AG04449 (cell line): ENCODE data around the gene EMP2.

Source experiments
- CTCF ChIA-PET: fragments of 350-600 bp; formaldehyde crosslinking; extraction: SDS; loops from one replicate; lab custom pipeline; 2021; ENCODE audit warnings: antibody characterized with exemption; lab: Yijun Ruan, JAX
- POLR2A ChIA-PET: fragments of 400-600, 350-600 bp; formaldehyde crosslinking; extraction: SDS; loops from one replicate; lab custom pipeline; 2020; ENCODE audit warnings: antibody characterized with exemption, inconsistent platforms; lab: Yijun Ruan, JAX
- DNase-seq: peaks from one replicate; pipeline ENCODE4 v3.0.0-alpha.2; 2010; ENCODE audit warnings: low read depth, low spot score
- H3K4me3 ChIP-seq: 2 replicates; pipeline ENCODE4 v1.5.1; 2011; ENCODE audit warnings: low read depth, mild to moderate bottlenecking, control low read depth, low read length
- TF ChIP-seq, protein P1 (sequence below): IDR thresholded peaks from one replicate; pipeline ENCODE4 v1.5.1; 2011; ENCODE audit warnings: mild to moderate bottlenecking, moderate library complexity, low read length, control low read depth, inconsistent platforms; ENCODE audit not compliant: insufficient read depth; ENCODE audit errors: missing control alignments

Gene EMP2

DNA sequence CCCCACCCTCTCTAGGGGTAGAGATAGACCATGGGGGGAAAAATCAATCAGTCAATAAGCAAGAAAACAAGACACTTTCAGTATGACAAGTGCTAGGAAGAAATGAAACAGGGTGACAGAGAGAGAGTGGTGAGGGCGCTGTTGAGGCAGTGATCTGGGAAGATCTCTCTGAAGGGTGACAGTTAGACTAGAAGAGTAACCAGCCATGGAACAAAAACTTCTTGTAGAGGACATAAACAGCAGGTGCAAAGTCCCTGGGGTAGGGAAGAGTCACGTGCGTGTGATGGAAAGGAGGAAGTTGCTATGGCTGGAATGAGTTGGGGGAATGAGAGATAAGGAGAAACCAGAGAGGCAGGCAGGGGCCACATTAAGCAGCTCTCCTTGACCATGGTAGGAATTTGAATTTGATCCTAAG is 16.8 kb upstream of the EMP2 start:
- no peak for DNase-seq
- ChIA-PET CTCF (no interaction called here), POLR2A (no interaction called here)
- H3K4me3 ChIP-seq, result no peak overlapping the region
- TF ChIP-seq, protein P1, sequence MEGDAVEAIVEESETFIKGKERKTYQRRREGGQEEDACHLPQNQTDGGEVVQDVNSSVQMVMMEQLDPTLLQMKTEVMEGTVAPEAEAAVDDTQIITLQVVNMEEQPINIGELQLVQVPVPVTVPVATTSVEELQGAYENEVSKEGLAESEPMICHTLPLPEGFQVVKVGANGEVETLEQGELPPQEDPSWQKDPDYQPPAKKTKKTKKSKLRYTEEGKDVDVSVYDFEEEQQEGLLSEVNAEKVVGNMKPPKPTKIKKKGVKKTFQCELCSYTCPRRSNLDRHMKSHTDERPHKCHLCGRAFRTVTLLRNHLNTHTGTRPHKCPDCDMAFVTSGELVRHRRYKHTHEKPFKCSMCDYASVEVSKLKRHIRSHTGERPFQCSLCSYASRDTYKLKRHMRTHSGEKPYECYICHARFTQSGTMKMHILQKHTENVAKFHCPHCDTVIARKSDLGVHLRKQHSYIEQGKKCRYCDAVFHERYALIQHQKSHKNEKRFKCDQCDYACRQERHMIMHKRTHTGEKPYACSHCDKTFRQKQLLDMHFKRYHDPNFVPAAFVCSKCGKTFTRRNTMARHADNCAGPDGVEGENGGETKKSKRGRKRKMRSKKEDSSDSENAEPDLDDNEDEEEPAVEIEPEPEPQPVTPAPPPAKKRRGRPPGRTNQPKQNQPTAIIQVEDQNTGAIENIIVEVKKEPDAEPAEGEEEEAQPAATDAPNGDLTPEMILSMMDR, result no peak

GRCh38 chr16:10594312-10594950 is 14.0 kb upstream of the EMP2 start:
- TF ChIP-seq, protein P1, result no peak
- ChIA-PET POLR2A (no interaction called here), CTCF (interaction anchor here (1.8 kb wide), 1 partner anchor 15 kb away, joined by 8 read pairs; the partner anchor contains the start of gene EMP2)
- no peak overlapping the region for H3K4me3 ChIP-seq
- DNase-seq, result no peak

GRCh38 chr16:10592611-10593010 is 12.2 kb upstream of the EMP2 start:
- DNase-seq, result no peak
- TF ChIP-seq, protein P1, result no peak
- CTCF ChIA-PET, result no interaction called here
- POLR2A ChIA-PET, result no interaction called here
- H3K4me3 ChIP-seq, result no peak overlapping the region

- TF ChIP-seq, protein P1, result no peak
- ChIA-PET POLR2A (no interaction called here), CTCF (no interaction called here)
Observed at GRCh38 chr16:10590342-10590741, 9.9 kb upstream of the EMP2 start.

GRCh38 chr16:10589109-10589508 is 8.7 kb upstream of the EMP2 start:
- POLR2A ChIA-PET, result no interaction called here
- DNase-seq, result no peak
- CTCF ChIA-PET, result no interaction called here
- no peak overlapping the region for H3K4me3 ChIP-seq
- TF ChIP-seq, protein P1, result no peak

More at GRCh38 chr16:10590342-10590741, 9.9 kb upstream of the EMP2 start:
- DNase-seq, result no peak
- H3K4me3 ChIP-seq, result no peak overlapping the region

DNA sequence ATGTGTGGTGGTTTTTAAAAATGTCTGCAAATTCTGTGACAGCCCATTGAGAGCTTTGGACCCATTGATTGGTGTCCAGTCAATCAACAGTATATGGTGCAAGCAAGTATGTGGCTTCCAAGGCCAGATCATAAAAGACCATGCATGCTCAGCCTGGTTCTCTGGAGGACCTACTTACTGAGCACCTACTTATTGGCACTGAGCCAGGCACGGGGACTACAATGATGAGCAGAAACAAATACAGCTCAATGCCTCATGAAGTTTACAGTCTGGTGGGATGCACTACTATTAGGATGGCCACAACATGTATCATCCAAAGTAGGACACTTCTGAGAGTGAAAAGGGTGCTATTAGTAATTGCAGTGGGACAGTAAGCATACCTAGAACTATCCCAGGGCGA is 7.2 kb upstream of the EMP2 start:
- ChIA-PET POLR2A (no interaction called here), CTCF (no interaction called here)
- no peak overlapping the region for H3K4me3 ChIP-seq
- TF ChIP-seq, protein P1, result no peak
- no peak for DNase-seq
